Measurements from ENCODE around the gene REN.

- TF ChIP-seq POLR2A (IDR thresholded peaks at IDR 0.05) (no peak), CTCF (IDR thresholded peaks at IDR 0.05) (no peak)
Measured at GRCh38 chr1:204107892-204108291, 58.2 kb downstream of the REN start.
